Measurements from ENCODE around the gene CFAP68.
A peak's percentile ranks its signal among the peaks of the same experiment; 100 is the strongest.

Gene CFAP68

DNA sequence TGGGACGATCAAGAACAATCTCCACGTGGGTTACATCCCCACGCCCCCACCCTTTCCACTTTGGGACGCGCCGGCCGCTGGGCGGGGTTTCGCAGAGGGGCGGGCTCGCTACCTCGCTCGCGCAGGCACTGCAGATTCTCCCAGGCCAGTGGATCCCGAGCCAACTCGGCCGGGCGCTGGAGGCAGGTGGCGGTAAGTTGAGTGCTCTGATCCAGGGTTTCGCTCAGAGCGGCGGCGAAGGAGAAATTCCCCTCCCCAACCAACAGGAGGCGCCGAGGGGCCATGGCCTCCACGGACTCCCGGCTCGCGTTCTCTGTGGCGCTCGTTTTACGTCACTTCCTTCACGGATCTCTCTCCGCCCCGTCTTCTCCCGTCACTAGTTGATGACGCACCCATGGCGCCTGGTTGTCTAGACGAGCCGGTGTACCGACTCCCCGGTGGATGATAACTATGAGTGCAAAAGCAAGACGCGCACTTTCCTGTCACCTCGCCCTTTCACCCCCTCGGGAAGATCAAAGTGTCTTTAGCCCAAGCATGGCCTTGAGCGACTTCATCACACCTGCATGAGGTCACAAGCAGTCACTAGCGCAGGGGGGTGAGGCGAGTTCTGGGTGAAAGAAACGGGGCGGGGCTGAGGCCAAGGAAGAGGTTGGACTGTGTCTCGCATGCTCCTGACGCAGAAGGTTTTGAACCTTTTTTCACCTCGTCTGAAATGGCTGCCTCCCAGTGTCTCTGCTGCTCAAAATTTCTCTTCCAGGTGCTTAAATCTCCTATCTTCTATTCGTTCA lies at the start of gene CFAP68, which contains the start of gene FDXACB1 (continued):
- no peak for TF ChIP-seq ZBTB49 (tag by site-specific recombination; IDR thresholded peaks at IDR 0.05; ENCODE audit: low read depth)
- peak; percentile 76 for TF ChIP-seq ZNF366 (tag by site-specific recombination; conservative IDR thresholded peaks at IDR 0.05)
- TF ChIP-seq, protein P1, sequence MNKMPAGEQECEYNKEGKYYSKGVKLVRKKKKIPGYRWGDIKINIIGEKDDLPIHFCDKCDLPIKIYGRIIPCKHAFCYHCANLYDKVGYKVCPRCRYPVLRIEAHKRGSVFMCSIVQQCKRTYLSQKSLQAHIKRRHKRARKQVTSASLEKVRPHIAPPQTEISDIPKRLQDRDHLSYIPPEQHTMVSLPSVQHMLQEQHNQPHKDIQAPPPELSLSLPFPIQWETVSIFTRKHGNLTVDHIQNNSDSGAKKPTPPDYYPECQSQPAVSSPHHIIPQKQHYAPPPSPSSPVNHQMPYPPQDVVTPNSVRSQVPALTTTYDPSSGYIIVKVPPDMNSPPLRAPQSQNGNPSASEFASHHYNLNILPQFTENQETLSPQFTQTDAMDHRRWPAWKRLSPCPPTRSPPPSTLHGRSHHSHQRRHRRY (tag by site-specific recombination; IDR thresholded peaks at IDR 0.05) = no peak
- TF ChIP-seq ZNF449 (tag by site-specific recombination; IDR thresholded peaks at IDR 0.05) = 0 out of 2 replicates have a peak, but pooled peaks have one; percentile 18
- TF ChIP-seq ZNF404 (tag by site-specific recombination; IDR thresholded peaks at IDR 0.05) = no peak
- TF ChIP-seq ZNF677 (tag by site-specific recombination; IDR thresholded peaks at IDR 0.05) = no peak
- peak; percentile 77 for TF ChIP-seq SP7 (tag by site-specific recombination; IDR thresholded peaks at IDR 0.05)
- TF ChIP-seq, protein P2, sequence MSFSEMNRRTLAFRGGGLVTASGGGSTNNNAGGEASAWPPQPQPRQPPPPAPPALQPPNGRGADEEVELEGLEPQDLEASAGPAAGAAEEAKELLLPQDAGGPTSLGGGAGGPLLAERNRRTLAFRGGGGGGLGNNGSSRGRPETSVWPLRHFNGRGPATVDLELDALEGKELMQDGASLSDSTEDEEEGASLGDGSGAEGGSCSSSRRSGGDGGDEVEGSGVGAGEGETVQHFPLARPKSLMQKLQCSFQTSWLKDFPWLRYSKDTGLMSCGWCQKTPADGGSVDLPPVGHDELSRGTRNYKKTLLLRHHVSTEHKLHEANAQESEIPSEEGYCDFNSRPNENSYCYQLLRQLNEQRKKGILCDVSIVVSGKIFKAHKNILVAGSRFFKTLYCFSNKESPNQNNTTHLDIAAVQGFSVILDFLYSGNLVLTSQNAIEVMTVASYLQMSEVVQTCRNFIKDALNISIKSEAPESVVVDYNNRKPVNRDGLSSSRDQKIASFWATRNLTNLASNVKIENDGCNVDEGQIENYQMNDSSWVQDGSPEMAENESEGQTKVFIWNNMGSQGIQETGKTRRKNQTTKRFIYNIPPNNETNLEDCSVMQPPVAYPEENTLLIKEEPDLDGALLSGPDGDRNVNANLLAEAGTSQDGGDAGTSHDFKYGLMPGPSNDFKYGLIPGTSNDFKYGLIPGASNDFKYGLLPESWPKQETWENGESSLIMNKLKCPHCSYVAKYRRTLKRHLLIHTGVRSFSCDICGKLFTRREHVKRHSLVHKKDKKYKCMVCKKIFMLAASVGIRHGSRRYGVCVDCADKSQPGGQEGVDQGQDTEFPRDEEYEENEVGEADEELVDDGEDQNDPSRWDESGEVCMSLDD (tag by site-specific recombination; IDR thresholded peaks at IDR 0.05) = 0 out of 2 replicates have a peak, but pooled peaks have one; percentile 25
- TF ChIP-seq ZNF544 (tag by site-specific recombination; IDR thresholded peaks at IDR 0.05) = no peak
- TF ChIP-seq KLF1 (tag by site-specific recombination; IDR thresholded peaks at IDR 0.05) = peak; percentile 56
- 0 out of 2 replicates have a peak, but pooled peaks have one; percentile 18 for TF ChIP-seq ZNF18 (tag by site-specific recombination; IDR thresholded peaks at IDR 0.05)
- peak; percentile 85 for TF ChIP-seq SP3 (tag by site-specific recombination; IDR thresholded peaks at IDR 0.05)
- TF ChIP-seq ZFP41 (tag by site-specific recombination; IDR thresholded peaks at IDR 0.05; ENCODE audit: borderline replicate concordance) = no peak
- peak; percentile 76; the same call in 1 of the 2 replicates for TF ChIP-seq YY1 (tag by site-specific recombination; IDR thresholded peaks at IDR 0.05)
- no peak for TF ChIP-seq ZNF416 (tag by site-specific recombination; IDR thresholded peaks at IDR 0.05)
- TF ChIP-seq GLIS2 (tag by site-specific recombination; IDR thresholded peaks at IDR 0.05) = peak; percentile 53
- TF ChIP-seq, protein P3, sequence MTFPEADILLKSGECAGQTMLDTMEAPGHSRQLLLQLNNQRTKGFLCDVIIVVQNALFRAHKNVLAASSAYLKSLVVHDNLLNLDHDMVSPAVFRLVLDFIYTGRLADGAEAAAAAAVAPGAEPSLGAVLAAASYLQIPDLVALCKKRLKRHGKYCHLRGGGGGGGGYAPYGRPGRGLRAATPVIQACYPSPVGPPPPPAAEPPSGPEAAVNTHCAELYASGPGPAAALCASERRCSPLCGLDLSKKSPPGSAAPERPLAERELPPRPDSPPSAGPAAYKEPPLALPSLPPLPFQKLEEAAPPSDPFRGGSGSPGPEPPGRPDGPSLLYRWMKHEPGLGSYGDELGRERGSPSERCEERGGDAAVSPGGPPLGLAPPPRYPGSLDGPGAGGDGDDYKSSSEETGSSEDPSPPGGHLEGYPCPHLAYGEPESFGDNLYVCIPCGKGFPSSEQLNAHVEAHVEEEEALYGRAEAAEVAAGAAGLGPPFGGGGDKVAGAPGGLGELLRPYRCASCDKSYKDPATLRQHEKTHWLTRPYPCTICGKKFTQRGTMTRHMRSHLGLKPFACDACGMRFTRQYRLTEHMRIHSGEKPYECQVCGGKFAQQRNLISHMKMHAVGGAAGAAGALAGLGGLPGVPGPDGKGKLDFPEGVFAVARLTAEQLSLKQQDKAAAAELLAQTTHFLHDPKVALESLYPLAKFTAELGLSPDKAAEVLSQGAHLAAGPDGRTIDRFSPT (tag by site-specific recombination; IDR thresholded peaks at IDR 0.05) = no peak
- peak; percentile 95 for TF ChIP-seq ZBTB11 (tag by site-specific recombination; conservative IDR thresholded peaks at IDR 0.05; ENCODE audit: low read depth)
- TF ChIP-seq RBAK (tag by site-specific recombination; IDR thresholded peaks at IDR 0.05) = no peak
- TF ChIP-seq ZNF426 (tag by site-specific recombination; IDR thresholded peaks at IDR 0.05) = no peak
